DND-41 (cell line): ENCODE data around the gene PKD2.

ENCODE experiments used
- EZH2 ChIP-seq: IDR thresholded peaks from 3 replicates; pipeline ENCODE4 v1.6.1; 2012; ENCODE audit warnings: borderline replicate concordance, low read depth, mild to moderate bottlenecking, moderate library complexity, low read length, inconsistent platforms; ENCODE audit not compliant: severe bottlenecking
- TF ChIP-seq, protein P1 (sequence below): IDR thresholded peaks from 2 replicates; pipeline ENCODE4 v1.5.1; 2012; ENCODE audit warnings: borderline replicate concordance, low read length, moderate library complexity, mild to moderate bottlenecking; ENCODE audit not compliant: poor library complexity, severe bottlenecking; ENCODE audit errors: extremely low read depth

DNA sequence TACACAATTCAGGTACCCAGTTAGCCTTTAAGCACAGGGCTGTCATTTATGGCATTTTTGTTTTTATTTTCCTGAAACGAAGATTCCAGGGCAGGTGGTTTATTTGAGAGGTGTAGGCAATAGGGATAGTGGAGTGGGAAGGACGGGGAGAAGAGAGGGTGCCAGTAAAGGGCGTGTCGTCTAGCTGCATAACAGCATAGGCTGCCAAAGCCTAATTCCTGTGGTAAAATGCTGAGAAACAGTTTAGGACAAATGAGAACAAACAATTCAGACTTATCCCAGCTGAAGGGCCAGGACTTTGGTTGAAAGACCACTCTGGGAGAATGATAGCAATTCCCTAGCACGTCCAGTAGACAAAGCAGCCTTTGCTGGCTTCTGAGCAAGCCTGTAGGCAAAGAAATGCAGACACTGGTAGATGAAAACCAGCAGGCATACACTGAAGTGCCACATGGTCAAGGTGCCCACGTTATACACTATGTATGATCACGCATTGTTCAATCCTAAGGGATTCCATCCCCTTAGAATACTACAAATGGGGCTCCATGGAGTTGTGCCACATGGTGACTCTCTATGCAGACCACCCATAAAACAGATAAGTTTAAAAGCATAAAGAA, 70.6 kb downstream of the PKD2 start:
- TF ChIP-seq, protein P1, sequence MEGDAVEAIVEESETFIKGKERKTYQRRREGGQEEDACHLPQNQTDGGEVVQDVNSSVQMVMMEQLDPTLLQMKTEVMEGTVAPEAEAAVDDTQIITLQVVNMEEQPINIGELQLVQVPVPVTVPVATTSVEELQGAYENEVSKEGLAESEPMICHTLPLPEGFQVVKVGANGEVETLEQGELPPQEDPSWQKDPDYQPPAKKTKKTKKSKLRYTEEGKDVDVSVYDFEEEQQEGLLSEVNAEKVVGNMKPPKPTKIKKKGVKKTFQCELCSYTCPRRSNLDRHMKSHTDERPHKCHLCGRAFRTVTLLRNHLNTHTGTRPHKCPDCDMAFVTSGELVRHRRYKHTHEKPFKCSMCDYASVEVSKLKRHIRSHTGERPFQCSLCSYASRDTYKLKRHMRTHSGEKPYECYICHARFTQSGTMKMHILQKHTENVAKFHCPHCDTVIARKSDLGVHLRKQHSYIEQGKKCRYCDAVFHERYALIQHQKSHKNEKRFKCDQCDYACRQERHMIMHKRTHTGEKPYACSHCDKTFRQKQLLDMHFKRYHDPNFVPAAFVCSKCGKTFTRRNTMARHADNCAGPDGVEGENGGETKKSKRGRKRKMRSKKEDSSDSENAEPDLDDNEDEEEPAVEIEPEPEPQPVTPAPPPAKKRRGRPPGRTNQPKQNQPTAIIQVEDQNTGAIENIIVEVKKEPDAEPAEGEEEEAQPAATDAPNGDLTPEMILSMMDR: no peak
- TF ChIP-seq EZH2: no peak
